Measurements from ENCODE around the gene FBLN2.

- TF ChIP-seq TAF1 (CRISPR knock-in tag; IDR thresholded peaks at IDR 0.05): no peak
- TF ChIP-seq RBM22 (optimal IDR thresholded peaks at IDR 0.05; ENCODE audit: low read length): no peak
- TF ChIP-seq NFYB (CRISPR knock-in tag; IDR thresholded peaks at IDR 0.05): no peak
- TF ChIP-seq SCMH1 (CRISPR knock-in tag; IDR thresholded peaks at IDR 0.05; ENCODE audit: borderline replicate concordance): no peak
- TF ChIP-seq CBX5 (CRISPR knock-in tag; IDR thresholded peaks at IDR 0.05; ENCODE audit: borderline replicate concordance): no peak
- TF ChIP-seq PREB (CRISPR knock-in tag; IDR thresholded peaks at IDR 0.05): no peak
- TF ChIP-seq MEF2D (CRISPR knock-in tag; IDR thresholded peaks at IDR 0.05): no peak
- no peak for TF ChIP-seq RFX5 (IDR thresholded peaks at IDR 0.05; ENCODE audit: low read depth, low read length)
- no peak for TF ChIP-seq RFX1 (IDR thresholded peaks at IDR 0.05)
- TF ChIP-seq RXRA (CRISPR knock-in tag; IDR thresholded peaks at IDR 0.05): no peak
- no peak for TF ChIP-seq ZSCAN5A (CRISPR knock-in tag; IDR thresholded peaks at IDR 0.05; ENCODE audit: borderline replicate concordance)
Observed at GRCh38 chr3:13683288-13683687, 134.4 kb downstream of the FBLN2 start.

Measured in HepG2 (cell line).